NCI-H1436 treated with DMSO at 0.1 percent for 48 hours (cell line): ENCODE measurements around the gene CDC7.
"Not testable (repeated sequence)": the region's sequence is repeated elsewhere in the genome, so short reads cannot be mapped to it uniquely, and the experiment has no call there.

Experiments used
- DNase-seq: peaks from one replicate; lab custom pipeline; 2025; lab: John Stamatoyannopoulos, UW

The CDC7 gene

GRCh38 chr1:91500756-91501522, at the start of gene CDC7:
Gene CDC7, plus strand, starts transcription at chr1:91500851. Its CDS starts 866 bp downstream, at chr1:91501717.
- DNase-seq = peak; percentile 57

- no peak for DNase-seq
Measured at GRCh38 chr1:91454136-91454535, 46.5 kb upstream of the CDC7 start.

DNA sequence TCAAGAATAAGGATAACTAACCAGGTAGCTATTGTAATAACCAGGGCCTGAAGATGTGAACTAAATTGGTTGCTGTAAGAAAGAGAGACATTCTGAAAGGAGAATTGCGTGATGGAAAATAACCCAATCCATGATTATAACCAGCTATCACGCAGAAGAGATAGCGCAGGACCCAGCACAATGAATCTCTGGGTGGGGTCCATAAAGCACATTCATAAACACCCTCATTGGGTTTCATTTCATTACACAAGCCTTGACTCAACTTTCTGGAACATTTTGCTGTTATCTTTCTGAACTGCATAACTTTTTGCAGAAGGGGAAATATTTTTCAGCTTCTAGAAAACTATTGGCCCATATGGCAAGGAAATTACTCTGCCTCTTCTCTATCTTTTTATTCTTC, 45.3 kb upstream of the CDC7 start:
- no peak for DNase-seq

GRCh38 chr1:91455896-91456295, 44.8 kb upstream of the CDC7 start:
- no peak for DNase-seq

GRCh38 chr1:91465350-91465749, 35.3 kb upstream of the CDC7 start:
- not testable (repeated sequence) for DNase-seq

- DNase-seq = no peak
Measured at GRCh38 chr1:91476533-91477217, 24.0 kb upstream of the CDC7 start.

DNA sequence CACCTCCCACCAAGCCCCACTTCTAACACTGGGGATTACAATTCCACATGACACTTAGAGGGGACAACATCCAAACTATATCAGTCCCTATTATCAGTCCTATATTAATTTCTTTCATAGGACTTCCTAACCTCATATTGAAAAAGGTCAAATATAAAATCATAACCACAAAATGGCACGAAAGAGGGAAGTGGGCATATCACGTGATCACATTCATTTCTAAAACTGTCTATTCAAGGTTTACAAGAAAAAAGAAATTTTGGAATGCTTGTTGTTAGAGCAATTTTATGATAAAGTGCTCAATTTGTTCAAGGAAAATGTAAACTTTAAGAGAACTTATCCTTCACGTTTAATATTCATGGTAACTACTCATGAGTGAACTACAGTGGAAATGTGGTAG, 13.2 kb upstream of the CDC7 start:
- DNase-seq = no peak

- no peak for DNase-seq
Measured at GRCh38 chr1:91490501-91490900, 10.2 kb upstream of the CDC7 start.

DNA sequence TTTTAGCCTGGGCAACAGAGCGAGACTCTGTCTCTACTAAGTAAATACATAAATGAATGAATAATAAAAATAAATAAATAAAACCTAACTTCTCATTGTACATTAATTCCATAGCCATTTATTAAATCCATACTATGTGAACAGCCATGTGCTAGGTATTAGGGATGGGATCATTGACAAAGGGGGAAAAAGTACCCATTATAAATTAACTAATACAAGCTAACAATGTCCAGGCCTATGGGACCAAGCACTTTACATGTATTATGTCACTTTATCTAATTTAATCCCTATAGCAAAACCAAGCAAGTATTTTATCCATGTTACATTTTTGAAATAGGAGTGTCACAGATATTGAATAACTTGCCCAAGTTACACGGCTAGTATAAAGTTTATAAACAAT, 2.6 kb upstream of the CDC7 start:
- DNase-seq = no peak

DNA sequence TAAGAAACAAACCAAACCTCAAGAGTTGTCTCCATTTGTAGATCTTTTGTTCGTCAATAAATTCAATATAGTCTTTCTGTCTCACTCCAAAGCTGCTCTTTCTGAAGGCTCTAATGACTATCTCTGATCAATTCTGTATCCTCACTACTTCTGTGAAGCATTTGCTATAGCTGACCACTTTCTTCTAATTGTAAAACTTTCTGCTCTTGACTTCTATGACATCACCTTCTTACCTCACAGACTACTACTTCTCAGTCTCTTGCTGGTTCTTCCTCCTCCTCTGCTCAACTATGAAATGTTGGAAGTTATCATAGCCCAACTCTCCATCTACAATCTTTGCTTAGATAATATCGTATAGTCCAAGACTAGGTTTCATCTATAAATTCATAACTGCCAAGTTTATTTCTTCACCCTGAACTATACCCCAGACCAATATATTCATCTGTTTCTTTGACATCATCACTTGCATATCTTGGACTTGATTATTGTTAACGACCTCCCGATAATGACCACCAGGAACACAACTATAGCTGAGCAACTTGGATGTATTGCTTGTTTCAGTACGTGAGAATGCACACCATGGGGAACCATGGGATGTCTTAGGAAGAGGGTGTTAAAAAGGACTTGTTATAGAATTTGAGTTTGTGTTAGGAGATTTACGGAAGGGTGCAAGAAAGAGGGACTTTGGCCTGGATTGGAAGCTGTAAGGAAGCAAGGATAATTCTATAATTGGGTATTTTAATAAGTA, 2.0 kb upstream of the CDC7 start:
- no peak for DNase-seq

GRCh38 chr1:91499346-91499745, 1.3 kb upstream of the CDC7 start:
- DNase-seq = no peak

GRCh38 chr1:91499904-91500755, 521 bp upstream of the CDC7 start:
- no peak for DNase-seq

- DNase-seq = peak; percentile 57
Measured at GRCh38 chr1:91501523-91501851, 836 bp downstream of the CDC7 start.

DNA sequence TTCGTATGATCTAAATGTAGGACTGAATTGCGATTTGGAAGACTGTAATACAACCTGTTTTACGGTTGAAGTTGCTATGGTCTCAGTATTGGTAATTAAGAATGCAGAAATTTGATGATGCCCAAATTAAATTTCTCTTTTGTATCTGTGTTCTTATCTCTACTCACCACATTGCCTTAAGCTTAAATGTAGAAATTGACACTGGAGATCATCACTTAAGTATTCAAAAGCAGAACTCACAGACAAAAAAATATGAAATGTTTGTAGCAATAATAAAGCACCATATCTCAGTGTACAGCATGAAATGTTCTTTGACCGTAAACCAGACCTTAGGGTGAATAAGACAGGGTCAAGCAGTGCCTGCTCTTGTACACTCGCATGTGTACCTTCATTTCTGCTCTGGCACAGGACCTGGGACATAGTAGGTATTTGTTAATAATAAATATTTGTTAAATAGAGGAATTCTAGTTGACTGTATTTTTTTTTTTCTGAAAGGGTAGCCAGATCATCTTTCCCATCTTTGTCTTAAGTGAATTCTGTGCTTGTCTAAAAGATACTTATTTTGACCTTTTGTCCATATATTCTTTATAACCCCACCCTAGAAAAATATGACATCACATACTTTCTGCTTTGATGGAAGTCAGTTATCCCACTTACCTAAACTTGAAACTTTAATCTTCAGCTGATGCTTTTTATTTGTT, 1.5 kb downstream of the CDC7 start:
- DNase-seq = no peak

DNA sequence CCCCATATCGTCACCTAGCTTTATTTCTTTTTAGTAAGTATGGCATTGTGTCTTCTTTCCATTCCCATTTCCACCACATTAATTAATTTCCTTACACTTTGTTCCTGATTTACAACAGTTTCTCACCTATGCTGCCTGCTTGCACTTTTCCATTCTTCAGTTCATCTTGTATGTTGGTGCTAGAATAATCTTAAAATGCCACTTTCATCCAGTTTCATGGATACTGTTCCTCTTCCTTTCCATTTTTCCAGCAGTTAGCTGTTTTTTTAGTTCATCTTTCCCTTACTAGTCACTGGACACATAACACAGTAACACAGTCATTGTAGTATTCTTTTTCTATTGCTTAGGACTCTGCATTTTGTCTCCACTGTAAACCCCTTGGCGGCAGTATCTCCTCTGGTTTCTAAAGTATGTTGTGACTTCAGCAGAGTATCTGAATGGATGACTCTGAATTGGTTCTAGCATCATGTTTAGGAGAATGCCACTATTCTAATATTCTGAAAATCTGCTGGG, 2.1 kb downstream of the CDC7 start:
- DNase-seq = no peak

GRCh38 chr1:91503332-91503900, 2.8 kb downstream of the CDC7 start:
- no peak for DNase-seq

GRCh38 chr1:91503975-91504530, 3.4 kb downstream of the CDC7 start:
- DNase-seq = no peak

DNA sequence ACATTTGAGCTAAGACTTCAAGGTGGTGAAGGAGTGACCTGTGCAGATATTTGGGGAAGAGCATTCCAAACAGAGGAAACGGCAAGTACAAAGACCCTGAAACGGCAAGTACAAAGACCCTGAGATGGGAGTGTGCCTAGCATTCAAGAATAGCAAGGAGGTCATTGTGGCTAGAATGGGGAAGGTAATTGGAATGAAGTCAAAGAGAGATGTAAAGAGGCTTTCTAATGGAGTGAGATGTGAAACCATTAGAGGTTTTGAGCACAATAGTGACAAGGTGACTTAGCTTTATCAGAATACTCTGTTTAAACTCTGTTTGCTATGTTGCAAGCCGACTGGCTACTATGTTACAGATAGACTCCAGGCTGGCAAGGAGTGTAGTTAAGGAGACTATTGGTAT, 4.4 kb downstream of the CDC7 start:
- DNase-seq = no peak

DNA sequence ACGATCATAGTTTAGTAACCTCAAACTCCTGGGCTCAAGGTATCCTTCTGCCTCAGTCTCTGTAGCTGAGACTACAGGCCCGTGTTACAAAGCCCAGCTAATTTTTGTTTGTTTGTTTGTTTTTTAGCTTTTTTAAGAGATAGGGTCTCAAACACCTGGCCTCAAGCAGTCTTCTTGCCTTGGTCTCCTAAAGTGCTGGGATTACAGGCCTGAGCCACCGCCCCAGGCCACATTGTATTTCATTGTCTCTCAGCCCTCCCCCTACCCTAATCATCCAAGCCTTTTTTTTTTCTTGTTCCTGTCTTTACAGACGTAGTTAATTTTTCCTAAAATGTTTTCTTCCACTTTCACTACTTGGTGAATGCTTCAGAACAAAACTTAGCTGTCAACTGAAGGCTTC, 5.4 kb downstream of the CDC7 start:
- DNase-seq = no peak

DNA sequence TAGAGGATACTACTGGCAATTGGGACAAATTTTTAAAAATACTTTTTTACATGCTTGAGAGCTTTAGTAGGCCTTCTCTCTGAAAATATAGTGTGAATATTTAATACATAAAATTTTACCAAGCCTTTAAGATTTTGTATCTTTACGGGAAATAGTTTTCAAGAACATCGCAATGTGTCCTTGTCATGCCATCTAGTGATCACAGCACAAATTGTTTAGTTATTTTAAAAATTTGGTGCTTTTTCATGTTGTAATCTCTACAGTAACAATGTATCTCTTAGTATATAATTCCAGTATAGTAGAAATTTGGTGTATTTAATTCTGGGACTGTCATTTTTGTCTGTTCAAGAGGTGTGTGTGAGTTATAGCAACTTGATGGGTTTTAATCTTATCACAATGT, 6.7 kb downstream of the CDC7 start:
- DNase-seq = no peak

- no peak for DNase-seq
Measured at GRCh38 chr1:91510754-91511153, 10.1 kb downstream of the CDC7 start.
